NCI-H748 (cell line): ENCODE results near the gene DLAT.
"Not testable (repeated sequence)": the region's sequence is repeated elsewhere in the genome, so short reads cannot be mapped to it uniquely, and the experiment has no call there.

ENCODE experiments used
- DNase-seq: peaks from one replicate; lab custom pipeline; 2025; ENCODE audit not compliant: unreplicated experiment; lab: John Stamatoyannopoulos, UW

DLAT gene

DNA sequence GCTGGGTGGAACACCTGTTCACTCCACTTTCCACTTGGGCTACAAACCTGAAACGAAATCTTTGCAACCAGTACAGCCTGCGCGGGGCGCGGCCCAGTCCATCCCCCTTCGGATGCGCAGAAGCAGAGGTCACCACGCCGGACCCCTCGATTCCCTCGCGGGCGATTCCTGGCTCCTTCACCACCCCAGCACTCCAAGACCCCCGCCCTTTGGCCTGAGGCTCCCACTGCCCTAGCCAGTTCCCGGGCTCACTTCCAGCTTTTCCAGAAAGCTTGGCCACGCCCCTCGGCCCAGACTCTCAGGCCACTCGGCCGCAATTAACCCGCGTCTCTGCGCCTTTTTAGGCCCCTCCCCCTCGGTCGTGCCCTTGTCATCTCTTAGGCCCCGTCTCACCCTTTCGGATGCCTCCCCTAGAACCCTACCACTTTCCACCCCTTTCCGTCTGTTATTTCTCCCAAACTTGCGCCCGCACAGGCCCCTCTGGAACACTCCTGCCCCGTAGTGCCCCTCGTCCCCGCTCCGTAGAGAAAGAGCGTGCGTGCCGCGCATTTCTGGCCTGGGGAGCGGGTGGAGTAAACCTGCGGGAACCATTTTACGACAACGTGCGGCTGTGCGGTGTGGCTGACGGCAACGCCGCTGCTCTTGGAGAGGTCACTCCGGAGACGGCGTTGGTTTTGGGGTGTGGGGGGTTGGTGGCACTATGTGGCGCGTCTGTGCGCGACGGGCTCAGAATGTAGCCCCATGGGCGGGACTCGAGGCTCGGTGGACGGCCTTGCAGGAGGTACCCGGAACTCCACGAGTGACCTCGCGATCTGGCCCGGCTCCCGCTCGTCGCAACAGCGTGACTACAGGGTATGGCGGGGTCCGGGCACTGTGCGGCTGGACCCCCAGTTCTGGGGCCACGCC is at the start of gene DLAT:
DLAT (plus strand) TSS at position 636 of the 906 bp plus-strand sequence; CDS start at position 701, 65 bp downstream.
- DNase-seq, result peak; percentile 89

DNA sequence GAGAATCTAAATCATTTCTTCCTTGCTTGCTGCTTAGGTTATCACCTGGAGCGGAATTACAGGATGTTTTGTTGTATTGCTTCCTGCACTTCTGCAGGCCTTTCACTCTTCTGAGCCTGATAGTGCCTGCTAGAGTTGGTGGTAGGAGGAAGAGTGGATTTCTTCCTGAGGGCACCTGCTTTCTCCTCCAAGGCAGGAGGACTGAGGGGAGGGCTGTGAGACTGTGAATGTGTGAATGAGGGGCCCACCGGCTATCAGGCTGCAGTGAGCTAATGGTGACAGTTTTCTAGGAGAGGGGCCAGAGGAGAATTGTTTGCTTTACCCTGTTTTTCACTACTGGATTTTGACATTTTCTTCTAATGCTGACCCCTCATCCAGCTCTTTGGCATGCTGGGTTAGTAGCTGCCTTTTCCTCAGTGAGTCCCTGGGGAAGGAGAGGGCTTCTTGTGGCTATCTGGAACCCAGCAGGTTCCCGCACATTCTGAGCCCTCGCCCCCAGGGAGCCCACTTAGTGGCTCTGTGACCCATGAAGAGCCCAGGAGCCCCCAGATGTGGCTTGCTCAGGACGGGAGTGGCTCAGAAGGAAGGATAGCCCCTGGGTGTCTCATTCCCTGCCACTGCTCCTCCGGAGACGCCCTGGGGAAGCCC is 49.0 kb upstream of the DLAT start:
- DNase-seq, result no peak

GRCh38 chr11:111976767-111977145 is 48.5 kb upstream of the DLAT start:
- DNase-seq, result no peak

- DNase-seq, result peak; percentile 51
Observed at GRCh38 chr11:111977146-111978027, 47.8 kb upstream of the DLAT start.

DNA sequence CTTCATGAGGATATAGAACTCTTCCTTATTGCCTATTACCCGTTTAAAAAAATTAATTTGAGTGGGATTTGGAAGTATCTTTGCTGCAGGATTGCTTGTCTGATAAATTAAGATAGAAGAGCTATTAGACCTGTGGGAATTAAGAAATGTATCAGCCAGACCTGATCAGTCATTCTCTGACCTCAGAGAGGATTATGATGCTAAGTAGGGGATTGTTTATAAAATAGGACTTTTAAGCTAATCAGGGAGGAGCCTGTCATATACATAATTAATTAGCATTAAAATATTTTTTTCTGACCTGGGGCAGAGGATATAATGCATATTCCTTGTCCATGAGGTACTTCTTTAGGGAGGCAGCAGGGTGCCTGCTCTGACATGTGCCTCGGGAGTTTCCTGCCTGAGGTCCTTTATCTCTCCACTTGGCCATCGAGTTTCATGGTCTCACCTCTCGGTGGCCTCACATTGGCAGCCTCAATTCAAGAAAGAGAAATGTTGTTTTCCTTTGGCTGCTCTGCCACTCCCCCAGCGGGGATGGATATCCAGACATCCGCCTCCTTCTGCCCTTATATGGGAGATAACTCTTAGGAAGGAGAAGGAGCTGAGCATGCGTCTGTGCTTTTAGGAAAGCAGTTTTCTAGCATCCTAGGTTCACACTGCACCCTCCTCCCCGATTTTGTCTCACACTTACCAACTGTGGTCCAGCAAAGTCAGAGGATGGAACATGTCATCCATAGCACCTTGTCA is 47.0 kb upstream of the DLAT start:
- peak; percentile 58 for DNase-seq

DNA sequence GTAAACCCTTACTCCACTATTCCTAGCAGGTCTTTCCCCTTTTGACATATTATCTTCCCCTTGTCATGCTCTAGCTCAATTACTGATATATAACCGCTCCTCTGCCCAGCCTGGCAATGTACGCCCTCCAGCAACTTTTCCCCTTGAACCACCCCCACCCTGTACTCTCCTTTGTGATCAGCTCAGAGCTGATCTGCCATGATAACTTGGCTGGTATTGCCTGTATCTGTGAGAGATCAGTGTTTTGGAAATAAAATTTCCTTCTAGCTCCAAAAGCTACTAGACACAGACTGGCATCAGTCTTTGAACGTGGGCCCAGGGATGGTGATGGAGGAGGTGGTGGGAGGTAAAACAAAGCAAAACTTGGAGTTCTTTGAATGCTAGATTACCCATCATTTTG is 45.1 kb upstream of the DLAT start:
- no peak for DNase-seq

DNA sequence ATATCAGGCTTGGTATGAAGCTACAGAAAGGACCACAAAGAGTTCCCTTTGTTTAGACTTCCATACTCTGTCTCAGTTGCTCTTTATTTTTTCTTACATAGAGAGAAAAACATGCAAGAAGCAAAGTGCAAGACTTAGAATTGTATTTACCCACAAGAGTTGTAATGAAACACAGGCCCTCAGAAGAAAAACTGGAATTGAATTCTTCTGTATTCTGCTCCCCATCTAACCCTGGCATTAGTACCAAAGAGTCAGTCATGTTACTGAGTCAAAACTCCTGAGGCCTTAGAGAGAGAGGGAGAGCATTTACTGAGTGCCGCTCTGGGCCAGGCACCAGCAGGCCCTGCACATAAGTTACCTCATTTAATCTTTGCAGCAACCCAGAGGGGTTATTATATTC is 43.9 kb upstream of the DLAT start:
- no peak for DNase-seq

GRCh38 chr11:111982019-111982464 is 43.2 kb upstream of the DLAT start:
- peak; percentile 37 for DNase-seq

DNA sequence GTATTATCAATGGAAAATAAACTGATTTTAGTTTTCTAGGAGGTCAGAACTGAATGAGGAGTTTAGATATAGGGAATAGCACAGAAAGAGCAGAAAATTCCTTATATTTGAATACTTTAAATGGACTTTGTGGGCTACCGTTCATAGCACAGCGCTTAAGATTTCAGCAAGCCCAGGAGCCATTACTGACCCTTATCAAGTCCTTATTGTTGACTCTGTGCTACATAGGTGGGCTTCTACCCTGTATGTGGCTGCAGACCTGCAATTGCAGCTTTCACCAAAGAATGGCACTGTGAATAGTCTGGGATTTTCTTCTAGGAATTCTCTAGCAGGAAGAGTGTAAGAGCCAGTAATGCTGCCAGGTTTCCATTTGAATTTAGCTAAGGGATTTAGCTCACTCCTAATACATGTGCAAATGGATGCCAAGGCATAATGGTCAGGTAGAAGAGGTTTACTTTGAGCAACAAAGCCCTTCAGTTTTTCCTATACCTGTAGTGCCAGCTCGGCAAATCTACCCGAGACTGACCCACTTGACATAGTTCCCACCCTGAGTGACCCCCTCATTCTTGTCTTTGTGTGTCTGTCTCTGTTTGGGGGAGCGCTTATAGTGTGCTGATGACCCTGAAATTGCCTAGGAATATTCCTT is 42.5 kb upstream of the DLAT start:
- DNase-seq, result peak; percentile 56

GRCh38 chr11:111983187-111983986 is 41.8 kb upstream of the DLAT start:
- peak; percentile 60 for DNase-seq

GRCh38 chr11:111986589-111986988 is 38.6 kb upstream of the DLAT start:
- DNase-seq, result no peak

- DNase-seq, result no peak
Observed at GRCh38 chr11:111990381-111990780, 34.8 kb upstream of the DLAT start.

DNA sequence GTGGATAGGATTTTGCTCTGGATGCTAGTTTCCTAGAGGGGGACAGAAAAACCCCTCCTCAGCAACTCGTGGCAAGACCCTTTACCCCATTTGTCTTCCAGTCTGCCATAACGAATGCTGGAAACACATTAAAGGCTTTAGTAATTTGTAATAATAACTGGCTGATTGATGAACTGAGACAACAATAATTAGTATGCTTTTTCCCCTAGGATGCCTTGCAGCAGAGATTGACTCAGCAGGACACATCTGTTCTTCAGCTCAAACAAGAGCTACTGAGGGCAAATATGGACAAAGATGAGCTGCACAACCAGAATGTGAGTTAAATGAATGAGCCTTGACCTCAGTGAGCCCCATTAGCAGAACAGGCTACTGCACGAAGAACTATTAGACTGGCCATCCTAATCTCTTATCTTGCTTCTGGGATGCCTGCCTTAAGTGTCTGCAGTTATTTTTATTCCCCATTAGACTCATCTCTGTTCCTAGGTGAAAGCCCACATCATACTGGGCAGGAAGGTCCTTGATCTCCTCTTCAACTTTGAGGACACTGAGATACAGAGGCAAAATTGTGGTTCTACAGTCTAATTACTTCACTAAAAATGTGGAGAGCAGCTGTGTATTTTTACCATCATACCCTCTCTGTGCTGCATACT is 32.9 kb upstream of the DLAT start:
- DNase-seq, result no peak

- DNase-seq, result no peak
Observed at GRCh38 chr11:111996129-111996528, 29.1 kb upstream of the DLAT start.

GRCh38 chr11:111996669-111997068 is 28.5 kb upstream of the DLAT start:
- not testable (repeated sequence) for DNase-seq

GRCh38 chr11:111999111-111999510 is 26.1 kb upstream of the DLAT start:
- DNase-seq, result no peak

GRCh38 chr11:112000703-112001102 is 24.5 kb upstream of the DLAT start:
- no peak for DNase-seq

- no peak for DNase-seq
Observed at GRCh38 chr11:112002491-112003216, 22.6 kb upstream of the DLAT start.
